ENCODE data around the gene STYK1.

Gene STYK1

GRCh38 chr12:10571141-10571540 lies 102.7 kb downstream of the STYK1 start:
- WGBS, 2 experiments (ENCODE audit: insufficient coverage in 2 of 2): 76 to 95% methylated on average over 3 to 6 of the region's 11 CpGs
- H3K4me3 ChIP-seq (ENCODE audit: extremely low read depth, insufficient read depth, low read length, poor library complexity, severe bottlenecking): no peak overlapping the region
- no peaks in the 10 kb centered on the region for H3K4me1 ChIP-seq (ENCODE audit: control insufficient read depth, insufficient read depth, low read length, poor library complexity, severe bottlenecking)
- no peaks in the 10 kb centered on the region for H3K9me3 ChIP-seq (ENCODE audit: control insufficient read depth, low read length)
- no peak overlapping the region for H3K27ac ChIP-seq (ENCODE audit: low read depth, low read length, severe bottlenecking)
- H3K36me3 ChIP-seq (ENCODE audit: control insufficient read depth, insufficient read depth, low read length): no peaks in the 10 kb centered on the region

Data from mesodermal cell (in vitro differentiated cells).